OCI-LY3 (cell line): ENCODE data around the gene SGSM1.
A peak's percentile ranks its signal among the peaks of the same experiment; 100 is the strongest.

Experiments used
- H2AFZ ChIP-seq: fragments of 200-600, 300-600 bp; shearing (Covaris generic); 2 replicates; pipeline ENCODE4 v1.6.0; 2014; ENCODE audit warnings: antibody characterized with exemption, low read depth, low read length
- H3K27ac ChIP-seq: fragments of 200-600, 300-600 bp; sonication (generic); 2 replicates; pipeline ENCODE4 v1.5.1; 2014; ENCODE audit warnings: mild to moderate bottlenecking, low read length, moderate library complexity, mixed read lengths
- H3K27me3 ChIP-seq: fragments of 200-600, 300-600 bp; sonication (generic); 2 replicates; pipeline ENCODE4 v1.6.1; 2014; ENCODE audit warnings: low read depth, low read length, mixed read lengths
- H3K36me3 ChIP-seq: fragments of 200-600, 300-600 bp; sonication (generic); replicated peaks from 2 replicates; pipeline ENCODE3; 2014; ENCODE audit warnings: low read depth, low read length, mixed read lengths
- H3K4me1 ChIP-seq: fragments of 300-600, 200-600 bp; sonication (generic); 2 replicates; pipeline ENCODE4 v1.6.1; 2014; ENCODE audit warnings: low read length, mixed read lengths
- H3K4me2 ChIP-seq: fragments of 200-600, 300-600 bp; sonication (generic); 2 replicates; pipeline ENCODE4 v1.6.1; 2014; ENCODE audit warnings: low read length, mixed read lengths
- H3K4me3 ChIP-seq: fragments of 300-600, 200-600 bp; sonication (generic); 2 replicates; pipeline ENCODE4 v1.5.1; 2014; ENCODE audit warnings: antibody characterized with exemption, mild to moderate bottlenecking, low read length, moderate library complexity
- H3K79me2 ChIP-seq: fragments of 300-600, 200-600 bp; shearing (Covaris generic); 2 replicates; pipeline ENCODE4 v1.6.1; 2014; ENCODE audit warnings: mild to moderate bottlenecking, low read length, mixed read lengths
- H3K9ac ChIP-seq: fragments of 300-600, 200-600 bp; shearing (Covaris generic); 2 replicates; pipeline ENCODE4 v1.6.0; 2014; ENCODE audit warnings: mild to moderate bottlenecking, low read length, moderate library complexity
- H3K9me3 ChIP-seq: fragments of 200-600, 300-600 bp; shearing (Covaris generic); 2 replicates; pipeline ENCODE4 v1.6.1; 2014; ENCODE audit warnings: low read length, mixed read lengths; ENCODE audit not compliant: insufficient read depth
- H4K20me1 ChIP-seq: fragments of 200-600, 300-600 bp; sonication (generic); 2 replicates; pipeline ENCODE4 v1.6.1; 2016; ENCODE audit warnings: low read length, mixed read lengths; ENCODE audit not compliant: insufficient read depth
- EZH2phosphoT487 ChIP-seq: fragments of 200-600 bp; shearing (Covaris generic); IDR thresholded peaks from 2 replicates; pipeline ENCODE4 v1.6.1; 2018; ENCODE audit warnings: antibody characterized with exemption, mixed run types, low read depth
- TF ChIP-seq, protein P1 (sequence below): fragments of 200-600, 300-600 bp; sonication (generic); IDR thresholded peaks from 2 replicates; pipeline ENCODE4 v1.5.1; 2014; ENCODE audit warnings: antibody characterized with exemption, low read length, low read depth

Gene SGSM1

DNA sequence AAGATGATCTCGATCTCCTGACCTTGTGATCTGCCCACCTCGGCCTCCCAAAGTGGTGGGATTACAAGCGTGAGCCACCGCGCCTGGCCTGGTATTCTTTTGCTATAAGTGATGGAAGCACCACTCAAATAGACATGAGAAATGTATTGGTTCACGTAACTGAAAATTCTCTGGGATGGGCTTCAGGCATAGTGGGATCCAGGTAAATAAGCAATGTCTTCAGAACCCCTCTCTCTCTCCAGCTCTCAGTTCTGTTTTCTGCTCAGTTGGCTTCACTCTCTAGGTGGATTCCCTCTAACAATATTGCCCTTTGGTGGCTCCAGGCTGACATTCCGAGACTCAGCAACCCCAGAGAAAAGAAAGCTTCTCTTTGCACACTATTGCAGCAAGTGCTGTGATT lies 141.4 kb downstream of the SGSM1 start:
- Histone ChIP-seq H3K4me1 (peaks cover 8% of the 10 kb centered on the region; the same call in 1 of the 2 replicates), H3K27ac (no peak overlapping the region), H2AFZ (no peak overlapping the region), H3K79me2 (no peaks in the 10 kb centered on the region), H3K4me2 (no peak overlapping the region), H3K27me3 (0 out of 2 replicates have a peak, but pooled peaks cover 2% of the 10 kb centered on the region), H4K20me1 (no peaks in the 10 kb centered on the region), H3K9me3 (no peaks in the 10 kb centered on the region), H3K9ac (no peak overlapping the region), H3K4me3 (no peak overlapping the region), H3K36me3 (no peaks in the 10 kb centered on the region)
- TF ChIP-seq EZH2phosphoT487 = no peak
- TF ChIP-seq, protein P1, sequence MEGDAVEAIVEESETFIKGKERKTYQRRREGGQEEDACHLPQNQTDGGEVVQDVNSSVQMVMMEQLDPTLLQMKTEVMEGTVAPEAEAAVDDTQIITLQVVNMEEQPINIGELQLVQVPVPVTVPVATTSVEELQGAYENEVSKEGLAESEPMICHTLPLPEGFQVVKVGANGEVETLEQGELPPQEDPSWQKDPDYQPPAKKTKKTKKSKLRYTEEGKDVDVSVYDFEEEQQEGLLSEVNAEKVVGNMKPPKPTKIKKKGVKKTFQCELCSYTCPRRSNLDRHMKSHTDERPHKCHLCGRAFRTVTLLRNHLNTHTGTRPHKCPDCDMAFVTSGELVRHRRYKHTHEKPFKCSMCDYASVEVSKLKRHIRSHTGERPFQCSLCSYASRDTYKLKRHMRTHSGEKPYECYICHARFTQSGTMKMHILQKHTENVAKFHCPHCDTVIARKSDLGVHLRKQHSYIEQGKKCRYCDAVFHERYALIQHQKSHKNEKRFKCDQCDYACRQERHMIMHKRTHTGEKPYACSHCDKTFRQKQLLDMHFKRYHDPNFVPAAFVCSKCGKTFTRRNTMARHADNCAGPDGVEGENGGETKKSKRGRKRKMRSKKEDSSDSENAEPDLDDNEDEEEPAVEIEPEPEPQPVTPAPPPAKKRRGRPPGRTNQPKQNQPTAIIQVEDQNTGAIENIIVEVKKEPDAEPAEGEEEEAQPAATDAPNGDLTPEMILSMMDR = no peak

DNA sequence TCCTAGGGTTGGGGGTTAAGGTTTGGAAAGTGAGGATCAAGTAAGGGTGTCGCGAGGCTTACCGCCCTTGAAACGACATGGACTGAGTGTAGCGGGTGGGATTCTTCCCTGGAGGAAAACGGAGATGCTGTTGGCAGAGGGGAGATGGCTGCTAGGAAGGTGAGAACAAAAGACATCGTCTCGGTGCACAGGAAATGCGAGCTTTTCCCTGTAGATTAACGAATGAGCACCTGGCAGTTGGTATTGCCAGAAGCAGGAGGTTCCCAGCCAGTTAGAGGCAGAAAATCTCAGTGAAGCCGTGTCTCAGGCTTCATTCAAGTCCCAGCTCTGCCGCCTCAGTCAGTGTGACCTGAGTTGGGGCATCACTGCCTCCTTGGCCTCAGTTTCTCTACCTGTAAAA lies 141.9 kb downstream of the SGSM1 start:
- Histone ChIP-seq H3K4me1 (peaks cover 5% of the 10 kb centered on the region; the same call in 1 of the 2 replicates), H3K9ac (no peak overlapping the region), H3K27ac (no peak overlapping the region), H3K27me3 (peaks cover 3% of the 10 kb centered on the region; the same call in 1 of the 2 replicates), H3K4me3 (no peak overlapping the region), H3K36me3 (no peaks in the 10 kb centered on the region), H3K79me2 (no peaks in the 10 kb centered on the region), H3K9me3 (no peaks in the 10 kb centered on the region), H4K20me1 (no peaks in the 10 kb centered on the region), H2AFZ (no peak overlapping the region), H3K4me2 (no peak overlapping the region)
- TF ChIP-seq, protein P1 = no peak
- no peak for TF ChIP-seq EZH2phosphoT487

DNA sequence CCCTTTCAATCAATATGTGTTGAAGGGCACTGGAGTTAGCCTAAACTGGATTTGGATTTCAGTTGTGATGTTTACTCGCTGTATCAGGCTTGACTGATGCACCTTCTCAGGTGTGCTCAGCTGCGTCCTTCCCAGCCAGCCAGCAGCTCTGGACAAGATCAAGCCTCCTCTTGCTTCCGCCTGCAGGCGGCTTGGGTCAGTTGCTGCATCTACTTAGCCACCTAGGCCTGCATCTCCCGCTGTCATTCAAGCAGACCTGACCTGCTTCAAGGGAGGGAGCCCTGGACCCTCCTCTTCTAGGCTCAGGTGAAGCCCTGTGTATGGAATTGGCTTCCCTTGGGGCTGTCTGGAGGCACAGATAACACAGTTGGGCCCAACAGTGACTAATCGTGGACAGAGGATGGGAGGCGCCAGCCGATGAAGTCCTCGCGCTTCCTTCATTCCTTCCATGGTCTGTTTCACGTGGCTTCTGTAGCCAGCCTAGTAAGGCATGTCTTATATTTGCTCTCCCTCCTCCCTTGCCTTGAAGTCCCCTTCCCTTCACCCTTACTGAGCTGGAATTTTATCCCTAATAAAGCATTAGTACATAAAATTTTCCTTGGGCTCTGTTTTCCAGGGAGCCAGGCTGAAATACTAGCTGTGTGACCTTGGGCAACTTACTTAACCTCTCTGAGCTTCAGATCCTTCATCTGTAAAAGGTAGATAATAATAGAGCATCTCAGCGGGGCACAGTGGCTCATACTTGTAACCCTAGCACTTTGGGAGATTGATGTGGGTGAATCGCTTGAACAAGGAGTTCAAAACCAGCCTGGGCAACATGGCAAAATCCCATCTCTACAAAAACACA lies 142.6 kb downstream of the SGSM1 start:
- Histone ChIP-seq H3K4me2 (no peak overlapping the region), H4K20me1 (no peaks in the 10 kb centered on the region), H3K27me3 (peaks cover 6% of the 10 kb centered on the region; the same call in 1 of the 2 replicates), H3K36me3 (no peaks in the 10 kb centered on the region), H3K4me1 (no peaks in the 10 kb centered on the region), H3K4me3 (no peak overlapping the region), H2AFZ (no peak overlapping the region), H3K27ac (no peak overlapping the region), H3K9me3 (no peaks in the 10 kb centered on the region), H3K9ac (no peak overlapping the region), H3K79me2 (no peaks in the 10 kb centered on the region)
- TF ChIP-seq, protein P1 = no peak
- no peak for TF ChIP-seq EZH2phosphoT487

DNA sequence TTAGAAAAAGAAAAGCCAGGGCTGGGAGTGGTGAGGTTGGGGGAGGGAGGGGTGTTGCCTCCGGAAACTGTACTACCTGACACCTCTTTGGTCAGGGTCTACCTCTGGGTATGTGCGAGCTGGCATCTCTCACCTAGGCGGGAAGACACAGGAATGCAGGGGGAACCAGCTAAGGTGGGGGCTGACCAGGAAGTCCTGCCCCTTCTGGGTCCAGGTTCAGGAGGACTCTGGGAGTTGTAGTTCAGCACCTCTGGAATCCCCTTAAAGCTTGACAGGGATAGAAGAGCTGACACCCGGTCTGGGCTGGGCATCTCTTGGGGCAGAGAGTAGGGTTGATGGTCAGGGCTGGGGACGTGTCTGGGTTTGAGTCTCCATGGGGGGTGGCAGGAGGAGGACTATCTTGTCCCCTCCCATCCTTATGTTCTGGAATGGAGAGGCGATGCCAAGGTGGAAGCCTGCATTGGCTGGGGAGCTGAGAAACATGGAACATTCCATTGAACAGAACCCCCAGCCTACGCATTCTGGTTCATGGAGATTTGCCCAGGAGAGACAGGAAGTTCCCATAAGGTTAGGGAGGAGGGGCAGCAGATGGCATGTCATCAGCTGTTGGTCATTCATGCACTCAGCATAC lies 144.4 kb downstream of the SGSM1 start:
- Histone ChIP-seq H3K36me3 (no peaks in the 10 kb centered on the region), H3K27me3 (peaks cover 10% of the 10 kb centered on the region), H3K4me2 (0 out of 2 replicates have a peak overlapping the region, but pooled peaks have one; percentile 9), H2AFZ (no peak overlapping the region), H3K27ac (no peak overlapping the region), H4K20me1 (no peaks in the 10 kb centered on the region), H3K9me3 (no peaks in the 10 kb centered on the region), H3K9ac (no peak overlapping the region), H3K4me1 (no peaks in the 10 kb centered on the region), H3K4me3 (no peak overlapping the region), H3K79me2 (no peaks in the 10 kb centered on the region)
- no peak for TF ChIP-seq EZH2phosphoT487
- TF ChIP-seq, protein P1 = no peak
